ENCODE measurements around the gene NUP93. TPM values are rescaled to one million over a fixed set of nuclear protein-coding genes. Genes with fewer than 3 reads are reported as not detected.

Gene NUP93
- total and polyA plus RNA-seq, 2 of the 8 experiments (the other 6 are each of a cell fraction or from before 2014, with no cell fraction given), result 147 to 201 TPM

- no peak overlapping the region for H2BK12ac ChIP-seq (ENCODE audit: low read depth, low read length)
- H2BK120ac ChIP-seq (replicated peaks; ENCODE audit: low read depth, low read length), result no peak overlapping the region
- no peak overlapping the region for H3K14ac ChIP-seq (ENCODE audit: insufficient read length)
- no peak overlapping the region for H2AFZ ChIP-seq (ENCODE audit: low read length)
- no peak overlapping the region for H3K27ac ChIP-seq (ENCODE audit: low read depth, low read length)
- TF ChIP-seq CTCF (IDR thresholded peaks at IDR 0.05; ENCODE audit: control extremely low read depth in 1 of 3, insufficient read depth in 1 of 3, low read depth in 1 of 3, low read length in 3 of 3) (peak in 2 of 3 experiments; percentile 3 to 16; a peak in 2 of 4 replicates), PHF8 (conservative IDR thresholded peaks at IDR 0.05; ENCODE audit: low read depth, low read length) (no peak), ASH2L (IDR thresholded peaks at IDR 0.05; ENCODE audit: low read length) (no peak)
- H3K23ac ChIP-seq (ENCODE audit: insufficient read length), result no peak overlapping the region
- no peak overlapping the region for H3K56ac ChIP-seq (replicated peaks; ENCODE audit: insufficient read length, low read depth, low read length)
- POLR2A ChIA-PET (ENCODE audit: partially characterized antibody), result interaction anchor here (0.6 kb wide), 2 partner anchors 10 to 58 kb away, joined by 3 read pairs; no protein-coding TSS in a partner anchor
- no peak overlapping the region for H2BK20ac ChIP-seq (ENCODE audit: low read length)
- no peak overlapping the region for H3K4ac ChIP-seq (replicated peaks; ENCODE audit: insufficient read length, low read depth, low read length)
- no peaks in the 10 kb centered on the region for H3K27me3 ChIP-seq (replicated peaks in 1 of 4; ENCODE audit: control insufficient read depth in 3 of 4, extremely low read depth in 1 of 4, insufficient read depth in 3 of 4, low read length in 3 of 4)
- no peak overlapping the region for H3K4me3 ChIP-seq (ENCODE audit: extremely low read depth in 1 of 4, insufficient read depth in 2 of 4, low read depth in 3 of 4, low read length in 4 of 4)
- H3K36me3 ChIP-seq (ENCODE audit: control insufficient read depth in 2 of 4, insufficient read depth in 4 of 4, low read length in 3 of 4), result peaks cover 5 to 37% (median 18%) of the 10 kb centered on the region in 4 experiments
- H4K5ac ChIP-seq (ENCODE audit: insufficient read length, low read depth, low read length), result no peak overlapping the region
- H3K79me1 ChIP-seq (ENCODE audit: low read depth, low read length), result no peaks in the 10 kb centered on the region
- H3K9ac ChIP-seq (replicated peaks in 1 of 4; ENCODE audit: extremely low read depth in 1 of 4, low read depth in 3 of 4, low read length in 3 of 4), result no peak overlapping the region
- no peak overlapping the region for H4K91ac ChIP-seq (replicated peaks; ENCODE audit: insufficient read length, low read length)
- peaks cover 3 to 5% of the 10 kb centered on the region in 2 experiments for H4K20me1 ChIP-seq (replicated peaks in 1 of 2; ENCODE audit: control insufficient read depth in 1 of 2, insufficient read depth in 2 of 2, low read length in 2 of 2)
- H4K8ac ChIP-seq (ENCODE audit: extremely low read depth, insufficient read depth, low read length), result no peak overlapping the region
- no peaks in the 10 kb centered on the region for H3K9me3 ChIP-seq (ENCODE audit: insufficient read depth in 2 of 2, low read depth in 1 of 2, low read length in 1 of 2)
- no peak for DNase-seq (ENCODE audit: low read depth in 1 of 2, low spot score in 2 of 2)
- no peak overlapping the region for H3K18ac ChIP-seq (ENCODE audit: extremely low read depth, low read length)
- no peak overlapping the region for H2BK15ac ChIP-seq (ENCODE audit: low read length)
- FAIRE-seq, result no peak
- H2BK5ac ChIP-seq (ENCODE audit: low read depth, low read length), result no peak overlapping the region
- no peaks in the 10 kb centered on the region for H3K79me2 ChIP-seq (ENCODE audit: control insufficient read depth in 1 of 2, insufficient read depth in 2 of 2, low read length in 2 of 2)
- WGBS, 2 experiments (ENCODE audit: extremely low coverage in 1 of 2, insufficient coverage in 1 of 2, insufficient read length in 1 of 2, insufficient replicate concordance in 2 of 2, low coverage in 1 of 2, low lambda C conversion rate in 2 of 2, missing lambda C conversion rate in 1 of 2), result 88% methylated on average over 3 of the region's 3 CpGs; no CpG with 5 or more reads in 1 of the 2 experiments
- no peaks in the 10 kb centered on the region for H3K23me2 ChIP-seq (ENCODE audit: low read depth, low read length)
- no peak overlapping the region for H2AK5ac ChIP-seq (ENCODE audit: low read depth, low read length)
- CTCF ChIA-PET (ENCODE audit: partially characterized antibody), result interaction anchor here (0.7 to 1.2 kb wide), 3 partner anchors 12 to 223 kb away, joined by 3 to 6 read pairs (median 4); no protein-coding TSS in a partner anchor
- H3K4me1 ChIP-seq (replicated peaks in 1 of 4; ENCODE audit: control insufficient read depth in 3 of 4, insufficient read depth in 4 of 4, low read length in 3 of 4), result peaks cover 0 to 3% (median 1%) of the 10 kb centered on the region in 4 experiments; a peak in 1 of 7 replicates
- no peak overlapping the region for H3K4me2 ChIP-seq (ENCODE audit: insufficient read depth in 1 of 2, low read depth in 2 of 2, low read length in 2 of 2)
These were observed 94.4 kb downstream of the NUP93 start for GRCh38 chr16:56824331-56824730.

Measured in H1 (cell line).